NK-92 treated with Interleukin-12 subunit alpha and Interleukin-12 subunit beta, amount 100 ng/mL, for 24 hours (cell line): ENCODE measurements around the gene MOB1B.
"Not testable (repeated sequence)": the region's sequence is repeated elsewhere in the genome, so short reads cannot be mapped to it uniquely, and the experiment has no call there.

Source experiments
- DNase-seq: peaks from one replicate; lab custom pipeline; 2025; lab: John Stamatoyannopoulos, UW

Gene MOB1B

GRCh38 chr4:70956549-70957210, 54.5 kb downstream of the MOB1B start:
- no peak for DNase-seq

- DNase-seq, result no peak
Measured at GRCh38 chr4:70958681-70959080, 56.5 kb downstream of the MOB1B start.

- no peak for DNase-seq
Measured at GRCh38 chr4:70969076-70969475, 66.9 kb downstream of the MOB1B start.

- no peak for DNase-seq
Measured at GRCh38 chr4:70976252-70976651, 74.1 kb downstream of the MOB1B start.

GRCh38 chr4:70979445-70980008, 77.4 kb downstream of the MOB1B start:
- no peak for DNase-seq

GRCh38 chr4:70980196-70980595, 78.0 kb downstream of the MOB1B start:
- DNase-seq, result no peak

GRCh38 chr4:70984106-70984505, 81.9 kb downstream of the MOB1B start:
- no peak for DNase-seq

GRCh38 chr4:70984589-70984988, 82.4 kb downstream of the MOB1B start:
- DNase-seq, result no peak

- DNase-seq, result no peak
Measured at GRCh38 chr4:70991596-70991995, 89.4 kb downstream of the MOB1B start.

- no peak for DNase-seq
Measured at GRCh38 chr4:70992391-70992881, 90.3 kb downstream of the MOB1B start.

- DNase-seq, result peak; percentile 84
Measured at GRCh38 chr4:70993181-70994068, 91.3 kb downstream of the MOB1B start, which contains the start of gene DCK. DCK (plus strand) TSS chr4:70993649; CDS start chr4:70993836, 187 bp downstream.

GRCh38 chr4:70994069-70994366, 91.8 kb downstream of the MOB1B start:
- DNase-seq, result no peak

GRCh38 chr4:70994387-70995099, 92.4 kb downstream of the MOB1B start:
- DNase-seq, result peak; percentile 10

GRCh38 chr4:70996018-70996360, 93.8 kb downstream of the MOB1B start:
- peak; percentile 4 for DNase-seq

GRCh38 chr4:70997036-70997435, 94.9 kb downstream of the MOB1B start:
- no peak for DNase-seq

- no peak for DNase-seq
Measured at GRCh38 chr4:70997546-70997945, 95.4 kb downstream of the MOB1B start.

- not testable (repeated sequence) for DNase-seq
Measured at GRCh38 chr4:70999639-71000038, 97.5 kb downstream of the MOB1B start.

GRCh38 chr4:71001363-71001762, 99.2 kb downstream of the MOB1B start:
- not testable (repeated sequence) for DNase-seq

- DNase-seq, result no peak
Measured at GRCh38 chr4:71004281-71004851, 102.2 kb downstream of the MOB1B start.

- not testable (repeated sequence) for DNase-seq
Measured at GRCh38 chr4:71005025-71005424, 102.9 kb downstream of the MOB1B start.

- DNase-seq, result no peak
Measured at GRCh38 chr4:71006203-71006907, 104.2 kb downstream of the MOB1B start.
